Right lobe of liver (tissue), 6 donors: ENCODE results near the gene BBS1. TPM values are rescaled to one million over a fixed set of nuclear protein-coding genes. Genes with fewer than 3 reads are reported as not detected.

Source experiments
- ATAC-seq, 4 donors: fragments of 200-7000 bp; cut with Tn5 transposase; one replicate each; pipeline ENCODE4 v1.9.1; 2020; ENCODE audit warnings: mild to moderate bottlenecking in 4 of 4, moderate library complexity in 4 of 4
- DNase-seq, 3 donors: peaks; one replicate each; pipeline ENCODE4 v3.0.0-alpha.2; 2020
- H3K27ac ChIP-seq, 3 donors: fragments of 200-600 bp; one replicate each; pipeline ENCODE4 v1.8.0; 2022
- H3K27me3 ChIP-seq, 2 donors: fragments of 200-600 bp; one replicate each; pipeline ENCODE4 v1.8.0; 2022
- H3K36me3 ChIP-seq, 4 donors: fragments of 200-600 bp; sonication (generic) in 1 of 4; one replicate each; pipeline versions ENCODE4 v1.5.1 to v1.8.0; 2017 to 2022; ENCODE audit warnings: control low read depth in 1 of 4
- H3K4me1 ChIP-seq, 4 donors: fragments of 200-600 bp; sonication (generic) in 1 of 4; one replicate each; pipeline versions ENCODE4 v1.5.1 to v1.8.0; 2017 to 2022; ENCODE audit warnings: control low read depth in 1 of 4
- H3K4me3 ChIP-seq, 3 donors: fragments of 200-600 bp; one replicate each; pipeline ENCODE4 v1.8.0; 2022
- H3K9me3 ChIP-seq, 4 donors: fragments of 200-600 bp; sonication (generic) in 1 of 4; one replicate each; pipeline versions ENCODE4 v1.5.1 to v1.8.0; 2017 to 2022; ENCODE audit warnings: control low read depth in 1 of 4
- POLR2A ChIP-seq: fragments of 450-650 bp; IDR thresholded peaks from one replicate; pipeline ENCODE4 v1.6.1; 2017; ENCODE audit warnings: antibody characterized with exemption, mild to moderate bottlenecking
- WGBS: methylation state at CpG from one replicate; pipeline ENCODE4 v1.1.6; 2018; ENCODE audit warnings: low coverage, low lambda C conversion rate; ENCODE audit not compliant: insufficient coverage; ENCODE audit errors: missing lambda C conversion rate; 5-methylcytosine and 5-hydroxymethylcytosine counted together
- intact Hi-C, 2 donors: fragments of 100-400 bp; cut with DNase I; formaldehyde crosslinking; loops; one replicate each; pipeline versions ENCODE4 v1.11.2 to v1.14.1; 2022
- total RNA-seq, 6 experiments: library from RNA; depleted of rRNA in 2 of 6; stranded (reverse); fragments of >200 nt in 2 of 6; fragmentation: NEBNext Ultra II Directional in 3 of 6; extraction: Animal tissue kit (Norgen Biotek cat#: 25700) in 3 of 6; gene quantifications; one replicate each; pipeline versions ENCODE4 v1.1.0 to v1.2.4, GENCODE V29; 2016 to 2023
- TF ChIP-seq, protein P1 (sequence below), 4 donors: fragments of 200-600 bp in 3 of 4; fragments of 450-650 bp in 1 of 4; IDR thresholded peaks; one replicate each; pipeline versions ENCODE4 v1.5.1 to v1.8.0; 2016 to 2022; ENCODE audit warnings: antibody characterized with exemption in 4 of 4, mild to moderate bottlenecking in 2 of 4
- donor health status: DM: no; HTN: yes; CAD: no.
- donor health status: DM: no; HTN: no; CAD: no.
- donor health status: DM: no; HTN: no; CAD: no.
- donor health status: DM: no; HTN: yes; CAD: no.
- donor health status: DM: no; HTN: yes; CAD: no.

BBS1 gene
- total RNA-seq, 6 experiments from 2014 or later = 6.2 to 18.1 (median 11.2) TPM

GRCh38 chr11:66489636-66490035 lies 20.8 kb upstream of the BBS1 start:
- no peak overlapping the region for H3K27ac ChIP-seq
- DNase-seq = no peak
- H3K9me3 ChIP-seq = no peaks in the 10 kb centered on the region
- H3K36me3 ChIP-seq = peaks cover 0 to 15% (median 5%) of the 10 kb centered on the region in 4 donors
- H3K4me3 ChIP-seq = no peak overlapping the region
- no CpG with 5 or more reads among the region's 7 CpGs for WGBS
- no peaks in the 10 kb centered on the region for H3K27me3 ChIP-seq
- ATAC-seq = no peak
- no peaks in the 10 kb centered on the region for H3K4me1 ChIP-seq
- TF ChIP-seq, protein P1, sequence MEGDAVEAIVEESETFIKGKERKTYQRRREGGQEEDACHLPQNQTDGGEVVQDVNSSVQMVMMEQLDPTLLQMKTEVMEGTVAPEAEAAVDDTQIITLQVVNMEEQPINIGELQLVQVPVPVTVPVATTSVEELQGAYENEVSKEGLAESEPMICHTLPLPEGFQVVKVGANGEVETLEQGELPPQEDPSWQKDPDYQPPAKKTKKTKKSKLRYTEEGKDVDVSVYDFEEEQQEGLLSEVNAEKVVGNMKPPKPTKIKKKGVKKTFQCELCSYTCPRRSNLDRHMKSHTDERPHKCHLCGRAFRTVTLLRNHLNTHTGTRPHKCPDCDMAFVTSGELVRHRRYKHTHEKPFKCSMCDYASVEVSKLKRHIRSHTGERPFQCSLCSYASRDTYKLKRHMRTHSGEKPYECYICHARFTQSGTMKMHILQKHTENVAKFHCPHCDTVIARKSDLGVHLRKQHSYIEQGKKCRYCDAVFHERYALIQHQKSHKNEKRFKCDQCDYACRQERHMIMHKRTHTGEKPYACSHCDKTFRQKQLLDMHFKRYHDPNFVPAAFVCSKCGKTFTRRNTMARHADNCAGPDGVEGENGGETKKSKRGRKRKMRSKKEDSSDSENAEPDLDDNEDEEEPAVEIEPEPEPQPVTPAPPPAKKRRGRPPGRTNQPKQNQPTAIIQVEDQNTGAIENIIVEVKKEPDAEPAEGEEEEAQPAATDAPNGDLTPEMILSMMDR (IDR thresholded peaks at IDR 0.05) = no peak
- no peak for TF ChIP-seq POLR2A
- intact Hi-C loops = no loop called here

- TF ChIP-seq POLR2A = no peak
- TF ChIP-seq, protein P1 (IDR thresholded peaks at IDR 0.05) = peak in 3 of 4 donors; percentile 4 to 19 (median 11)
- 79% methylated on average over 5 of the region's 20 CpGs for WGBS
- intact Hi-C loops = no loop called here
Measured at GRCh38 chr11:66491315-66491935, 19.0 kb upstream of the BBS1 start.

GRCh38 chr11:66492161-66492865 lies 18.1 kb upstream of the BBS1 start:
- H3K36me3 ChIP-seq = peaks cover 0 to 16% (median 3%) of the 10 kb centered on the region in 4 donors
- no peaks in the 10 kb centered on the region for H3K27me3 ChIP-seq
- no peak overlapping the region for H3K27ac ChIP-seq
- no peaks in the 10 kb centered on the region for H3K9me3 ChIP-seq
- DNase-seq (no peak), ATAC-seq (no peak)
- H3K4me1 ChIP-seq = no peaks in the 10 kb centered on the region
- 58% methylated on average over 3 of the region's 10 CpGs for WGBS
- no peak overlapping the region for H3K4me3 ChIP-seq
- TF ChIP-seq, protein P1 (IDR thresholded peaks at IDR 0.05) = no peak
- no peak for TF ChIP-seq POLR2A
- intact Hi-C loops = no loop called here

More at GRCh38 chr11:66491315-66491935, 19.0 kb upstream of the BBS1 start:
- Histone ChIP-seq H3K27ac (no peak overlapping the region), H3K4me3 (no peak overlapping the region), H3K4me1 (no peaks in the 10 kb centered on the region), H3K9me3 (no peaks in the 10 kb centered on the region), H3K36me3 (peaks cover 0 to 18% (median 5%) of the 10 kb centered on the region in 4 donors), H3K27me3 (no peaks in the 10 kb centered on the region)
- DNase-seq = no peak
- ATAC-seq = peak in 1 of 4 donors; percentile 25

GRCh38 chr11:66493130-66493529 lies 17.3 kb upstream of the BBS1 start:
- H3K27ac ChIP-seq = no peak overlapping the region
- 94% methylated on average over 3 of the region's 10 CpGs for WGBS
- TF ChIP-seq, protein P1 (IDR thresholded peaks at IDR 0.05) = no peak
- TF ChIP-seq POLR2A = no peak
- intact Hi-C loops = no loop called here
- H3K4me3 ChIP-seq = no peak overlapping the region
- H3K36me3 ChIP-seq = peaks cover 0 to 16% (median 3%) of the 10 kb centered on the region in 4 donors
- no peak for DNase-seq
- no peaks in the 10 kb centered on the region for H3K4me1 ChIP-seq
- no peaks in the 10 kb centered on the region for H3K27me3 ChIP-seq
- no peaks in the 10 kb centered on the region for H3K9me3 ChIP-seq
- no peak for ATAC-seq
